ENCODE measurements around the gene VPS35. TPM values are rescaled to one million over a fixed set of nuclear protein-coding genes. Genes with fewer than 3 reads are reported as not detected.

VPS35 gene
- total RNA-seq, 2 donors from 2014 or later, result 85.9 to 98.2 TPM

DNA sequence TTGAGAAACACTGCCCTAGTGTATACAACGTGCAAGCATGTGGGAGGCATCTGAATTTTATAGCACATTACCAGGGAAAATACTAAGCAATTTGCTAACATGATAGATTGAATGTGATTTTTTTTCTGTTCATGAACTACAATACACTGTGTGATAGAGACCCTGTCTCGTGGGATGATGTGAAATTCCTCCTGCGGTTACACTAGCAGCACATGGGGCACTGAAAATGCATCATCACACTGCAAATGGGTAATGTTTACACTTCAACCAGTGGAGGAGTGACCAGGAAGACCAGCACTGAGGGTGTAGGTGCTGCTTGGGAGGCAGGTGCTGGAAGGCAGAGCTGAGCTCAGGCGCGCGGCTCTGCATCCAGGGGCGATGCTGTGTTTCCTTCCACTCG, 29.2 kb upstream of the VPS35 start:
- H3K9me3 Mint-ChIP-seq, result no peaks in the 10 kb centered on the region
- H3K27ac Mint-ChIP-seq, result no peak overlapping the region
- no peaks in the 10 kb centered on the region for H3K36me3 Mint-ChIP-seq
- ATAC-seq (no peak), DNase-seq (ENCODE audit: low spot score in 2 of 2) (no peak)

DNA sequence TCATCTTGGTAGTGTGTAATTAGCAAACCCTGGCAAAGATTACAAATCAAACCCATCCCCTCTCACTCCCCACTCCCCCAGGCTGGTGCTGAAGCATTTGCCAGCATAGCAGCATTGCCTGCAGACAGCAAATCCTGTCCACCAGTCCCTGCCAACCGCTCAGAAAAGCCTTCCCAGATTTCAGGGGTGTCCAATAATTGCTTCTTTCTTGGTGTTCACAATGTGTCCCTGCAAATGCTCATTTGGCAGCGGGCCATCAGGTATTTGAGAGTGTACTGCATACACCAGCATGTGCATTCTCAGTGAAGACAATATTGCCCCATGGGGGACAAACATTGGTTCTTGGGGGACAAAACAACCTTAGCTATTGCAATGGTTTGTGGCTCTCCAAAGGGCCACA, 28.7 kb upstream of the VPS35 start:
- Mint-ChIP-seq H3K27ac (no peak overlapping the region), H3K36me3 (no peaks in the 10 kb centered on the region), H3K9me3 (no peaks in the 10 kb centered on the region)
- ATAC-seq (no peak), DNase-seq (ENCODE audit: low spot score in 2 of 2) (no peak)

DNA sequence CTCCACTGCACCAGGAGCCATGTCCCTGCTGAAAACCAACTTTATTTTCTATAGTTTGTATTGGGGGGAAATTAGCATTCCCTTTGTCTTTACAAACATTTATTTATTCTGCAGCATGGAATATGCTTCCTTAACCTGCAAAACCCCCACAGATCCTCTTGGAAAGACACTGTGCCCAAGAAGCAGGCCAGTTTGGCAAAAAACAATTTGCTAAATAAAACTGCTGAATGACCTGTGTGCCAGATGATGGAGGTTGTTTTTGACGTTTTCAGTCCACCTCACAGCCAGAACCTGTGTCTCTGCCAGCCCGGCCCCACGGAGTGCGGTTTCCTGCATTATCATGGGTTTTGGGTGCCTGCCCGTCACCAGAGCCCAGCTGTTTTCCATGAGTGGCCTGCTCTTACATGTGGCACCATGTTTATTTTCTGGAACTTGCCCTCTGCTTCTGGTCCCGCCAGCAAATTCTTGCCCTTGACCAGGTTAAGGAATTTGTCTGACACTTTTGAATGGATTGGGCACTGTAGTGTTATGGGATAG, 26.9 kb upstream of the VPS35 start:
- no peak for ATAC-seq
- Mint-ChIP-seq H3K27ac (no peak overlapping the region), H3K9me3 (no peaks in the 10 kb centered on the region), H3K36me3 (no peaks in the 10 kb centered on the region)
- no peak for DNase-seq (ENCODE audit: low spot score in 2 of 2)

DNA sequence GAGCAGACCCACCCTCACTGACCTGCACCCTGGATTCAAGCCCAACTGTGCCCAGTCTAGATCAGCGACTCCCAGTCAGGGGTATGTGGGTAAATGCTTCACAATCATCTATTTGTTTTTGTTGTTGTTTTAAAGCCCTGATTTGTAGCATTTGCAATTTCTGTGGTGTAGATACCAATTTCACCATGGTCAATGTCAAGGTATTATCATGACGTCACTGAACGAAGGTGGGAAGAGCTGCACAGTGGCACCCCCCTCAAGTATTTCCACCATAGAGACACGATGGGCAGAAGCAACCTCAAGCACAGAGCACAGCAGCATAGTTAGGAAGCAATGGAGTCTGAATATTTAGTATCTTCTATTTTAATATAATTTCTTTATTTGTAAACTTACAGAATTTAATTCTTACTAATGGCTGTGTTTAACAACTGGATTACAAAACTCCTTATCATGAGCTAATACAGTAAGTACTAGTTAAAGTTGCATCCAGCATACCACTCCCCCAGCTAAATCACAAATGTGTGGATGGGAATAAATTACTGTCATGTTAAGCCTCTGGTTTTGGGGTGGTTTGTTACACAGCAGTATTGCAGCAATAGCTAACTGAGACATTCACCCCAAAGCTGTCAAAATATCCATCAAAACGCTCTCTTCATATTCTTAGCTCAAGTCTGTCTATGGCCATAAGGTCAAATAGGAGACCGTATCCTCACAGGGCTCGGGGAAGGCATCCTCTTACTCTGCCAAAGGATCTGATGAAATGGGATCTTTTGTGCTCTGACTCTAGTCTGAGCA, 26.0 kb upstream of the VPS35 start:
- DNase-seq (ENCODE audit: low spot score in 2 of 2) (no peak), ATAC-seq (no peak)
- Mint-ChIP-seq H3K9me3 (no peaks in the 10 kb centered on the region), H3K27ac (no peak overlapping the region), H3K36me3 (no peaks in the 10 kb centered on the region)

DNA sequence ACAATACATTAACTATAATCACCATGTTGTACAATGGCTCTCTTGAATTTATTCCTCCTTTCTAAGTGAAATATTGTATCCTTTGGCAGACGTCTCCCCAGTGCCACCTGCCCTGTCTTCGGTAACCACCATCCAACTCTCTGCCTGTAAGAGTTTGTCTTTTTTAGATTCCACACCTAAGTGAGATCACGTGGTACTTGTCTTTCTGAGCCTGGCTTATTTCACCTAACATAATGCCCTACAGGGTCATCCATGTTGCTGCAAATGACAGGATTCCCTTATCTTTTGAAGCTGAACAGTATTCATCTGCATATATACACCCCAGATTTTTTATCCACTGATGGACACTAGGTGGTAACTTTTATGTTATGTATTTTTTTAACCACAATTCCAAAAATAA, 24.7 kb upstream of the VPS35 start:
- H3K27ac Mint-ChIP-seq, result no peak overlapping the region
- DNase-seq (ENCODE audit: low spot score in 2 of 2) (no peak), ATAC-seq (no peak)
- no peaks in the 10 kb centered on the region for H3K36me3 Mint-ChIP-seq
- no peaks in the 10 kb centered on the region for H3K9me3 Mint-ChIP-seq

DNA sequence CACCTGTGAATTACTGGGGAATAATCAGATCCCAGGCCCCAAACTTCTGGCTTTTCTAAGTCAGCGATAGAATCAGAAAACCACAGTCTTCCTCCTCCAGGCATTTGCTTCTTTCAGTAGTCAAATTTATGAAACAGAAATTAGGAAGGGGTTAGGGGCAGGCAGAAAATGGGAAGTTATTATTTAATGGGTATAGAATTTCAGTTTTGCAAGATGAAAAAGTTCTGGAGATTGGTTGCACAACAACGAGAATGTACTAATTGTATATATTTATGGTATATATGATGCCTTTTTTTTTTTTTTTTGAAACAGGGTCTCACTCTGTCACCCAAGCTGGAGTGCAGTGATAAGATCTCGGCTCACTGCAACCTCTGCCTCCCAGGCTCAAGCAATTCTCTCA, 23.9 kb upstream of the VPS35 start:
- ATAC-seq (no peak), DNase-seq (ENCODE audit: low spot score in 2 of 2) (no peak)
- Mint-ChIP-seq H3K36me3 (no peaks in the 10 kb centered on the region), H3K27ac (no peak overlapping the region), H3K9me3 (no peaks in the 10 kb centered on the region)

DNA sequence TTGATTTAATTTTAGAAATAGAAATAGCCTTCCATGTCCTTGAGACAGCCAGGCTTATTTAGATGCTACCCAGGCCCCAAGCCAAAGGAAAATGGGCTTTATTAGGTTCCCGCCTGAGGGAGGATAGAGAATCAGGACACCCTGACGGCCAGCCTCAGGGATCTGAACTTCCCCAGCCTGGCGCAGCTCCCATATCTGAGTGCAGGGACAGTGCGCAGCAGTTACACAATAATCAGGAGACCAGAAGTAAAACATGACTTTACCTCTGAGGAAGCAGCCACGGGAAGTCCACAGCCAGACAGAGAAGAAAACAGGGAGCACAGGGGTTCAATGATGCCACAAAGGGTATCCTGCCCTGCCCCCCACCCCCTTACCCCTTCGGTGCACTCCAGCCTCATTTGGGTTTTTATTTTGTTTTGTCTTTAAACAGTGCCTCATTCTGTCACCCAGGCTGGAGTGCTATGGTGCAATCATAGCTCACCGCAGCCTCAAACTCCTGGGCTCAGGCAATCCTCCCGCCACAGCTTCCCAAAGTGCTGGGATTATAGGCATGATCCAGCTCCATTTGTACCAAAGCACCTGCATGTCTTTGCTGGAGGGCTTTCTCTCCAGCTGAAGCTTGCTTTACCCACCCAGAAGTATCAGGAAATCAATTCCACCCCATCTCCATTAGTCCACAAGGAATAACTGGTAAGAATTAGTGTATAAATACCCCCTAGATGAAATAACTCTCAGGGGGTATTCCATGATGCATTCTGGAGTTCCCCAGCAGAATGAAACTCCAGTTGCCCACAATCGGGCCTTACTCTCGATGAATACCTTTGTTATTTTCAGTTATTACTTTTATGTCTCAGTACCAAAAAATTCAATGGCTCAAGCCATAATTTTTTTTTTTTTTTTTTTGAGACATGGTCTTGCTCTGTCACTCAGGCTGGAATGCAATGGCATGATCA, 22.4 kb upstream of the VPS35 start:
- H3K36me3 Mint-ChIP-seq, result no peaks in the 10 kb centered on the region
- ATAC-seq (no peak), DNase-seq (ENCODE audit: low spot score in 2 of 2) (no peak)
- H3K27ac Mint-ChIP-seq, result no peak overlapping the region
- no peaks in the 10 kb centered on the region for H3K9me3 Mint-ChIP-seq

DNA sequence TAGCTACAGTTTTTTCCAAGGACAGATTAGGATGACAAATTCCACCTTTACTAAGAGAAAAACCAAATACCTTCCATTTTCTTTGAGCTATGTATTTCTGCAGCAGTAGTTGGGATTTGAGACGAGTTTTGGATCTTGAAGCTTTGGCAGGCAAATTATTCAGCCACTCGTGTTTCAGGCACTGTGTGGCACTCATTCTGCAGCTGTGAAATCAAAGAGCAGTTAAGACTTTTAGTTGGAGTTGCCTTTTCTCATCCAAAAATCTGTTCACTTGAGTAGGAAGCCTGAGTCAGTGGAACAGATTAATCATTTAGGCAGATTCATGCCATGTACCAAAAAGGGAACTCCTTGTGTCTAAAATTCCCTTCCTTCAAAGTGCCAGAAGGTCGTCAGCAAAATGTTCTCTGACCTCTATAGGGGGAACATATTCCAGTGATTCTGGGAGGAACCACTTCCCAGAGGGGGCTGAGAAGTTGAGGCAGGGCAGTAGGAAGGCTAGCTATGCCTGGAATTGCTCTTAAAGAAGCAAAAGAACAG, 20.6 kb upstream of the VPS35 start:
- DNase-seq (ENCODE audit: low spot score in 2 of 2), result no peak
- no peaks in the 10 kb centered on the region for H3K36me3 Mint-ChIP-seq
- no peaks in the 10 kb centered on the region for H3K9me3 Mint-ChIP-seq
- no peak overlapping the region for H3K27ac Mint-ChIP-seq
- no peak for ATAC-seq

DNA sequence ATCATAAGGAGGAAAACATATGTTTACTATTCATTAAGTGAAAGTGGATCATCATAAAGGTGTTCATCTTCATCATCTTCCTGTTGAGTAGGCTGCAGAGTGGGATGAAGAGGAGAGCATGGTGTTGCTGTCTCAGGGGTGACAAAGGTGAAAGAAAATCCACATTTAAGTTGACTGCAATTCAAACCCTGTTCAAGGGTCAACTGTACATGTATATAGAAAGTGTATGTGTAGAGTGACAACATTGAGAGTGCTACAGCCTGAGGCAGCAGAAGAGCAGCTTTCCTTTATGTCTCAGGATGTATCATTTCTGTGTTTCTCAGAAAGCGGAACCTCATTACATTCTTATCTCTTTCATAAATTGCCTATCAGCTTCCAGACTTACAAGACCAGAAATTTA, 17.7 kb upstream of the VPS35 start:
- DNase-seq (ENCODE audit: low spot score in 2 of 2) (no peak), ATAC-seq (peak in 1 of 2 donors; percentile 65)
- no peaks in the 10 kb centered on the region for H3K9me3 Mint-ChIP-seq
- no peaks in the 10 kb centered on the region for H3K36me3 Mint-ChIP-seq
- no peak overlapping the region for H3K27ac Mint-ChIP-seq

DNA sequence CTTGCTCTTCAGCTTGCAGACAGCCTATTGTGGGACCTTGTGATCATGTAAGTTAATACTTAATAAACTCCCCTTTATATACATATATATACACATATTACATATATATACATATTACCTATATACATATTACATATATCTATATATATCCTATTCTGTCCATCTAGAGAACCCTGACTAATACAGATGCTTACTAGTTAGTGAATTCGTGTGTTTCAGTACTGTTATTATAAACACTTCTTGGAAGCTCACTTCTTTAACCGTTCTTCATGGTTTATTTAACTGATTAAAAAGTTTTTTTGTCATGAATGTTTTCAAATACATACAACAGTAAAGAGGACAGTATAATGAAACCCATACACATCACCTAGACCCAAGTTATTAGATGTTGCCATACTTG, 13.1 kb upstream of the VPS35 start:
- no peak overlapping the region for H3K27ac Mint-ChIP-seq
- H3K36me3 Mint-ChIP-seq, result no peaks in the 10 kb centered on the region
- ATAC-seq, result no peak
- H3K9me3 Mint-ChIP-seq, result no peaks in the 10 kb centered on the region
- no peak for DNase-seq (ENCODE audit: low spot score in 2 of 2)

DNA sequence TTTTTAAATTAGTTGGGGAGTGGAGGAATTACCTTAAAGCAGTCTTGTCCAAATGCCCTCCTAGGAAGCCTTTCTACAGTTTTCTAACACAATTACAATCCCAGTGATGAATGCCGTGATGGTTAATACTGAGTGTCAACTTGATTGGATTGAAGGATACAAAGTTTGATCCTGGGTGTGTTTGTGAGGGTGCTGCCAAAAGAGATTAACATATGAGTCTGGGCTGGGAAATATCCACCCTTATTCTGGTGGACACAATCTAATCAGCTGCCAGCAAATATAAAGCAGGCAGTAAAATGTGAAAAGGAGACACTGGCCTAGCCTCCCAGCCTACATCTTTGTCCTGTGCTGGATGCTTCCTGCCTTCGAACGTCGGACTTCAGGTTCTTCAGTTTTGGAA, 12.6 kb upstream of the VPS35 start:
- H3K9me3 Mint-ChIP-seq, result no peaks in the 10 kb centered on the region
- H3K36me3 Mint-ChIP-seq, result no peaks in the 10 kb centered on the region
- no peak overlapping the region for H3K27ac Mint-ChIP-seq
- no peak for ATAC-seq
- DNase-seq (ENCODE audit: low spot score in 2 of 2), result no peak

DNA sequence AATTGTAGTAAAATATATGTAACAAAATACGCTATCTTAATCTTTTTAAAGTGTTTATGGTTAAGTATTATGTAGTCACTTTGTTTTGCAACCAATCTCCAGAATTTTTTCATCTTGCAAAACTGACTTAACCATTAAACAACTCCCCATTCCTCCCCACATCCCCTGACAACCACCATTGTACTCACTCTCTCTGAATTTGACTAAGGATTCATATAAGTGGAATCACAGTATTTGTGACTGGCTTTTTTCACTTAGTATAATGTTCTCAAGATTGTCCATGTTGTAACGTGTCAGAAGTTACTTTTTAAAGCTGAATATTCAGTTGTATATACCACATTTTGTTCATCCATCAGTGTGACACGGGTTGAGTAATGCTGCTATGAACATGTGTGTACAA, 11.1 kb upstream of the VPS35 start:
- peaks cover 10 to 12% of the 10 kb centered on the region in 2 donors for H3K36me3 Mint-ChIP-seq
- ATAC-seq, result no peak
- no peak for DNase-seq (ENCODE audit: low spot score in 2 of 2)
- H3K9me3 Mint-ChIP-seq, result no peaks in the 10 kb centered on the region
- H3K27ac Mint-ChIP-seq, result no peak overlapping the region

DNA sequence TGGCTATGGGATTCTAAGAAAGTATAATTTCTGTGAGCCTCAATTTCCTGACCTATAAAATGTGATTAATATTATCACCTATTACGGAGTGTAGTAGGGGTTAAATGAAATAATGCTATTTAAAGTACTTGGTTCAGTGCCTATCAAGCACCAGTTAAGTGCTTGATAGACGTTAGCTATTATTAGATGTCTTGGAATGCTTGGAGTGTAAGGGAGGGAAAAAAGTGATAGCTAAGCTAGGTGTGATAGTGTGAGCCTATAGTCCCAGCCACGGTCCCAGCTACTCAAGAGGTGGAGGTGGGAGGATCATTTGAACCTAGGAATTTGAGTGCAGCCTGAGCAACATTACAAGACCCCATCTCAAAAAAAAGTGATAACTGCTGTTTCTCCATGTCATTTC, 8.0 kb upstream of the VPS35 start:
- no peaks in the 10 kb centered on the region for H3K9me3 Mint-ChIP-seq
- peaks cover 19 to 23% of the 10 kb centered on the region in 2 donors for H3K36me3 Mint-ChIP-seq
- ATAC-seq, result no peak
- no peak overlapping the region for H3K27ac Mint-ChIP-seq
- DNase-seq (ENCODE audit: low spot score in 2 of 2), result no peak

DNA sequence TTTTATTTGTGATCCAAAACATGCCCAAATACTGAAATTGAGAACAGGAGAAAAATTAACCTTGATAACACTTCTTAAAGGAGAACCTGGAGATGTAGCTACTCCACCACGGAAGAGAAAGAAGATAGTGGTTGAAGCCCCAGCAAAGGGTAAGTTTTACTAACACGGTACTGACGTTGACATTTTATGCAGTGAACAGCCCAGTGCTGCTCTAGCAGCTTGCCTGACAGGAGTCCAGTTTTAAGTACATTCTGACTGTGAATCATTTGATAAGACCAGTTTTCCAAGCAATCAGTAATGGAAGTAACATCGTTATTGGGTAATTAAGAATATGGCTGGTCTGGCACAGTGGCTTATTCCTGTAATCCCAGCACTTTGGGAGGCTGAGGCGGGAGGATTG, 7.0 kb upstream of the VPS35 start:
- DNase-seq (ENCODE audit: low spot score in 2 of 2), result no peak
- Mint-ChIP-seq H3K9me3 (no peaks in the 10 kb centered on the region), H3K36me3 (peaks cover 27 to 33% of the 10 kb centered on the region in 2 donors), H3K27ac (no peak overlapping the region)
- ATAC-seq, result no peak

DNA sequence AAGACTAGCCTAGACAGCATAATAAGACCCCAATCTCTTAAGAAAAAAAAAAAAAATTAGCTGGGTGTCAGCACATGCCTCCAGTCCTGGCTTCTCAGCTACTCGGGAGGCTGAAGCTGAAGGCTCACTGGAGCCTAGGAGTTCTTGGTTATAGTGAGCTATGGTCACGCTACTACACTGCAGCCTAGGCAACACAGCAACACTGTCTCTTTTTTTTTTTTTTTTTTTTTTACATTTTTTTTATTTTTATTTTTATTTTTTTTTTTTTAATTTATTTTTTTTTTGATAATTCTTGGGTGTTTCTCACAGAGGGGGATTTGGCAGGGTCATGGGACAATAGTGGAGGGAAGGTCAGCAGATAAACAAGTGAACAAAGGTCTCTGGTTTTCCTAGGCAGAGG, 4.6 kb upstream of the VPS35 start:
- Mint-ChIP-seq H3K9me3 (no peaks in the 10 kb centered on the region), H3K36me3 (peaks cover 28 to 34% of the 10 kb centered on the region in 2 donors), H3K27ac (no peak overlapping the region)
- no peak for DNase-seq (ENCODE audit: low spot score in 2 of 2)
- no peak for ATAC-seq

DNA sequence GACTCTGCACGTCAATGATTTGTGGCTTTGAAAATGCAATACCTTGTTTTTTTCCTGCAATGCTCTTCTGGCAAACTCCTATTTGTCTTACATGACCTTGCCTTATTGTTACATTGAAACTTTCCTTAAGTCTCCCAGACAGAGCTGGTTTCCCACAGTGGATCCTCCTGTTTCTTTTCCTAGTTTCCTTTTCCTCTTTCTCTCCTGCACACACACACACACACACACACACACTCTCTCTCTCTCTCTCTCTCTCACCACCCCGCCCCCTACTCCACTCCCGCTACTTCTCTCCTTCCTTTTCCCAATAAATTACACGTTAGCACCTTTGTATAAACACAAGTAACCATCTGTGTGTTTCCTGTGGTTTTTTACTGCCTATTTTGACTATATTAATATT, 2.7 kb upstream of the VPS35 start:
- Mint-ChIP-seq H3K9me3 (no peaks in the 10 kb centered on the region), H3K36me3 (peaks cover 34% of the 10 kb centered on the region in 2 donors), H3K27ac (no peak overlapping the region)
- DNase-seq (ENCODE audit: low spot score in 2 of 2) (no peak), ATAC-seq (no peak)
